Neural progenitor cell (in vitro differentiated cells): ENCODE measurements around the gene DGCR6. TPM values are rescaled to one million over a fixed set of nuclear protein-coding genes. Genes with fewer than 3 reads are reported as not detected.
"Not testable (repeated sequence)": the region's sequence is repeated elsewhere in the genome, so short reads cannot be mapped to it uniquely, and the experiment has no call there.

Source experiments
- DNase-seq: peaks from one replicate; pipeline ENCODE4 v3.0.0-alpha.2; 2016; ENCODE audit warnings: low spot score
- H2AFZ ChIP-seq: fragments of 200-600 bp; sonication (generic); replicated peaks from 2 replicates; pipeline ENCODE4 v1.6.1; 2016; ENCODE audit warnings: antibody characterized with exemption
- H3F3A ChIP-seq: fragments of 200-600 bp; sonication (generic); 2 replicates; pipeline ENCODE4 v1.6.1; 2016; ENCODE audit warnings: antibody characterized with exemption, low read depth
- H3K27ac ChIP-seq: fragments of 200-600 bp; sonication (generic); 2 replicates; pipeline ENCODE4 v1.5.1; 2016; ENCODE audit warnings: mild to moderate bottlenecking
- H3K27me3 ChIP-seq: fragments of 200-600 bp; sonication (generic); 2 replicates; pipeline ENCODE4 v1.6.1; 2016; ENCODE audit warnings: mild to moderate bottlenecking, moderate library complexity
- H3K36me3 ChIP-seq: fragments of 200-600 bp; sonication (generic); 2 replicates; pipeline ENCODE4 v1.5.1; 2016
- H3K4me1 ChIP-seq: fragments of 200-600 bp; sonication (generic); 2 replicates; pipeline ENCODE4 v1.6.1; 2016; ENCODE audit warnings: mixed run types
- H3K4me2 ChIP-seq: fragments of 200-600 bp; sonication (generic); 2 replicates; pipeline ENCODE4 v1.6.1; 2016
- H3K4me3 ChIP-seq: fragments of 200-600 bp; sonication (generic); 2 replicates; pipeline ENCODE4 v1.5.1; 2016
- H3K79me2 ChIP-seq: fragments of 200-600 bp; sonication (generic); 2 replicates; pipeline ENCODE4 v1.6.1; 2016; ENCODE audit warnings: low read depth
- H3K9ac ChIP-seq: fragments of 200-600 bp; sonication (generic); 2 replicates; pipeline ENCODE4 v1.6.1; 2016
- H3K9me3 ChIP-seq: fragments of 200-600 bp; sonication (generic); 2 replicates; pipeline ENCODE4 v1.5.1; 2016; ENCODE audit warnings: low read depth
- H4K20me1 ChIP-seq: fragments of 200-600 bp; sonication (generic); 2 replicates; pipeline ENCODE4 v1.6.1; 2016; ENCODE audit warnings: low read depth
- H3K27ac Mint-ChIP-seq: 3 replicates; pipeline ENCODE4 v1.8.0; 2021; ENCODE audit warnings: mixed read lengths
- H3K27me3 Mint-ChIP-seq: 2 replicates; pipeline ENCODE4 v1.8.0; 2022; ENCODE audit warnings: low read depth, mild to moderate bottlenecking, inconsistent platforms, moderate library complexity, mixed read lengths; ENCODE audit not compliant: insufficient read depth
- H3K36me3 Mint-ChIP-seq: 3 replicates; pipeline ENCODE4 v1.8.0; 2021; ENCODE audit warnings: mixed read lengths
- H3K4me1 Mint-ChIP-seq: 3 replicates; pipeline ENCODE4 v1.8.0; 2021; ENCODE audit warnings: mixed read lengths
- H3K4me3 Mint-ChIP-seq: 3 replicates; pipeline ENCODE4 v1.8.0; 2021; ENCODE audit warnings: mild to moderate bottlenecking, moderate library complexity, mixed read lengths
- H3K9me3 Mint-ChIP-seq: 3 replicates; pipeline ENCODE4 v1.8.0; 2020; ENCODE audit warnings: mixed read lengths
- EZH2 ChIP-seq: fragments of 200-600 bp; sonication (generic); IDR thresholded peaks from 2 replicates; pipeline ENCODE4 v1.6.1; 2017; ENCODE audit warnings: antibody characterized with exemption, mild to moderate bottlenecking, moderate library complexity
- EZH2phosphoT487 ChIP-seq: fragments of 200-600 bp; sonication (generic); IDR thresholded peaks from 2 replicates; pipeline ENCODE4 v1.6.1; 2017; ENCODE audit warnings: antibody characterized with exemption
- total RNA-seq: library from RNA; depleted of rRNA; stranded (reverse); fragments of >200 nt; gene quantifications from 2 replicates; pipeline ENCODE4 v1.2.3, GENCODE V29; 2015; ENCODE audit warnings: low replicate concordance
- TF ChIP-seq, protein P1 (sequence below): fragments of 200-600 bp; sonication (generic); IDR thresholded peaks from 2 replicates; pipeline ENCODE4 v1.5.1; 2017; ENCODE audit warnings: antibody characterized with exemption, mild to moderate bottlenecking

DGCR6 gene
- total RNA-seq, 1 donor from 2014 or later, result 5.2 TPM

DNA sequence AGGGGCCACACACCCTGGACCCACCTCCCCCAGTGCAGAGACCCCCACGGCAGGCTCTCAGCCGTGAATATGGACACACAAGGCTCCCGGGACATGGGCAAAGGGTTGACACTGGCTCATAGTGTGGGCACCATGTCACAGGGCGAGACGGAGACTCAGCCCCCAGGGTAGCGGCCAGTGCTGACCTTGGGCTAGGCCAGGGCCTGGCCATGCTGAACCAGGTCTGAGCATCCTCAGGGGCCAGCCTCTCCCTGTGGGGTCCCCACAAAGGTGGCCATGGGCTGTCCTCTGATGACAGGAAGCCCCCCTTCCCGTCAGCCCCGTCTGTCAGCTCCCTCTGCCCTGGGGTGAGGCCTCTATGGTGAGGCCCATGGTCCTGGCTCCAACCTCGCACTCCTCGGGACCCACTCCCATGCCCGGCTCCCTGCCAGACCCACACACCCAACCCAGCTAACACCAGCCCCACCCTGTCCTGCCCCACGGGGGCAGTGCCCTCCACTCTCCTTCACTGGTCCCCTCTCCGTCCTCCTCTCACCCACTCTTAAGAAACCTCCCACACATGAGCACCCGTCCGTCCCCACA, 49.0 kb downstream of the DGCR6 start:
- no peak overlapping the region for H3K4me3 ChIP-seq
- peak overlapping the region; percentile 57 for H3K4me3 Mint-ChIP-seq
- no peaks in the 10 kb centered on the region for H3K36me3 Mint-ChIP-seq
- H3K27me3 Mint-ChIP-seq, result no peaks in the 10 kb centered on the region
- no peaks in the 10 kb centered on the region for H3K79me2 ChIP-seq
- TF ChIP-seq, protein P1, sequence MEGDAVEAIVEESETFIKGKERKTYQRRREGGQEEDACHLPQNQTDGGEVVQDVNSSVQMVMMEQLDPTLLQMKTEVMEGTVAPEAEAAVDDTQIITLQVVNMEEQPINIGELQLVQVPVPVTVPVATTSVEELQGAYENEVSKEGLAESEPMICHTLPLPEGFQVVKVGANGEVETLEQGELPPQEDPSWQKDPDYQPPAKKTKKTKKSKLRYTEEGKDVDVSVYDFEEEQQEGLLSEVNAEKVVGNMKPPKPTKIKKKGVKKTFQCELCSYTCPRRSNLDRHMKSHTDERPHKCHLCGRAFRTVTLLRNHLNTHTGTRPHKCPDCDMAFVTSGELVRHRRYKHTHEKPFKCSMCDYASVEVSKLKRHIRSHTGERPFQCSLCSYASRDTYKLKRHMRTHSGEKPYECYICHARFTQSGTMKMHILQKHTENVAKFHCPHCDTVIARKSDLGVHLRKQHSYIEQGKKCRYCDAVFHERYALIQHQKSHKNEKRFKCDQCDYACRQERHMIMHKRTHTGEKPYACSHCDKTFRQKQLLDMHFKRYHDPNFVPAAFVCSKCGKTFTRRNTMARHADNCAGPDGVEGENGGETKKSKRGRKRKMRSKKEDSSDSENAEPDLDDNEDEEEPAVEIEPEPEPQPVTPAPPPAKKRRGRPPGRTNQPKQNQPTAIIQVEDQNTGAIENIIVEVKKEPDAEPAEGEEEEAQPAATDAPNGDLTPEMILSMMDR, result no peak
- H3K4me1 Mint-ChIP-seq, result peaks cover 13% of the 10 kb centered on the region
- no peaks in the 10 kb centered on the region for H3K9me3 ChIP-seq
- H3K27ac ChIP-seq, result no peak overlapping the region
- no peaks in the 10 kb centered on the region for H3K4me1 ChIP-seq
- H3K36me3 ChIP-seq, result no peaks in the 10 kb centered on the region
- H3K27ac Mint-ChIP-seq, result peak overlapping the region; percentile 27
- H3K9ac ChIP-seq, result no peak overlapping the region
- no peaks in the 10 kb centered on the region for H3F3A ChIP-seq
- H2AFZ ChIP-seq, result no peak overlapping the region
- no peaks in the 10 kb centered on the region for H3K27me3 ChIP-seq
- no peak for DNase-seq
- H3K4me2 ChIP-seq, result no peak overlapping the region
- no peaks in the 10 kb centered on the region for H4K20me1 ChIP-seq
- H3K9me3 Mint-ChIP-seq, result no peaks in the 10 kb centered on the region

DNA sequence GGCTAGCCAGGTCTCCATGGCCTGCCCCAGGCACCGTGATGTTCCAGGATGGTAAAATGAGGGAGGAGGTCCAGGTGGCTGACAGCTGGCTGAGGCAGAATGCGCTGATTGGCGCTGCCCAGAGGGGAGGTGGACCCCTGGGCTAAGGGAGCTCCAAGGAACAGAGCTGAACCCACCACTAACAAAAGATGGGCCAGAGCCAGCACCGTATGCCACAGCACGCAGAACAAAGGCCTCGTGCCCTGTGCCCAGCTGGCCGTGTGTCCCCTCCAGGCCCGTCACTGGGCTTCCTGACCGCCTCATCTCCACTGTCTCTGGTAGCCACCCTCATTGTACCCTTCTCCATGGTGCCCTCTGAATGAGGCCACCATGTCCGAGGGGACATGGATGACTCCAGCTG, 49.6 kb downstream of the DGCR6 start:
- DNase-seq, result no peak
- Histone ChIP-seq H3K27me3 (no peaks in the 10 kb centered on the region), H2AFZ (no peak overlapping the region), H3K4me3 (no peak overlapping the region), H3K4me2 (no peak overlapping the region), H3K9me3 (no peaks in the 10 kb centered on the region), H3K9ac (no peak overlapping the region), H3K36me3 (no peaks in the 10 kb centered on the region), H3K79me2 (no peaks in the 10 kb centered on the region), H3K4me1 (no peaks in the 10 kb centered on the region), H4K20me1 (no peaks in the 10 kb centered on the region), H3F3A (no peaks in the 10 kb centered on the region), H3K27ac (no peak overlapping the region)
- Mint-ChIP-seq H3K9me3 (no peaks in the 10 kb centered on the region), H3K27ac (no peak overlapping the region), H3K4me1 (peaks cover 11% of the 10 kb centered on the region), H3K36me3 (no peaks in the 10 kb centered on the region), H3K27me3 (no peaks in the 10 kb centered on the region), H3K4me3 (peak overlapping the region; percentile 57)
- TF ChIP-seq EZH2phosphoT487 (no peak), EZH2 (no peak)
- TF ChIP-seq, protein P1, result no peak

DNA sequence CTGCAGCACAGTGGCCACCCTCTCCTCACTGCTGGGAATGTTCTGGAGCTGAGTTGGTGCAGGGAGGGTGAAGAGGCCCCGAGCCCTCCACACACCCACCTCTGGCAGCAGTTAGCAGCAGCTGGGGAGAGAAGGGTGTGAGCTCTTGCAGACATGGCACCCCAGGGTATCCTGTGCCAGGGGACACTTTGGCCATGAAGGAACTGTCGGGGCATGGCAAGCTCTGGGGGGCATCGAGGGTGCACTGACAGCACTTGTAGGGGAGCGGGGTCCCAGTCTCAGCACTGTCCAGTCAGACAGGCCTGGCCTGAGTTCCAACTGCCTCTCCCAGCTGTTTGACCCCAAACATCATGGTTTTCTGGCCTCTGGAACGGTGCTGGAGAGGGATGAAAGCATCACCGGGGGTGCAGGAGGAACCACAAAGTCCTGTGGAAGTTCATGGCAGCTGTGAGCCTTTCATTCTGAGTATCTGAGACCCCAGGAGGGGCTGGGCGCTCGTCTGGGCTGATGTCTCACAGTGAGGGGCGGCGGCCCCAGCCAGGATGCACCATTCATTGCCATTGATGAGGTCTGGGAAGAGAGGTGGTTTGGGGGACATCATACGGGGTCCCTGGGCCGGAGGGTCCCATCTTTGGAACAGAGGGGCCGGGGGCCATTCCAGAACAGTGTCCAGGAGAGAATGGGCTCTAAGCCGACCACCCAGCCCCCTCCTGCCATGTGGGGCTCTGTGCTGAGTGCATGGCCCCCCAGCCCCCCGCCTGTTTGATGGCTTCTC, 50.2 kb downstream of the DGCR6 start:
- H3K9me3 Mint-ChIP-seq, H3K79me2 ChIP-seq, H3K36me3 Mint-ChIP-seq, H3K4me1 ChIP-seq, H3K27me3 ChIP-seq, H3K4me3 ChIP-seq, H3K4me1 Mint-ChIP-seq, H4K20me1 ChIP-seq, H3K36me3 ChIP-seq, H3K27ac Mint-ChIP-seq, H3K9ac ChIP-seq, H3K27ac ChIP-seq, H3K27me3 Mint-ChIP-seq, H3K4me3 Mint-ChIP-seq, H2AFZ ChIP-seq, DNase-seq, H3K9me3 ChIP-seq, H3K4me2 ChIP-seq, H3F3A ChIP-seq: not testable (repeated sequence)

DNA sequence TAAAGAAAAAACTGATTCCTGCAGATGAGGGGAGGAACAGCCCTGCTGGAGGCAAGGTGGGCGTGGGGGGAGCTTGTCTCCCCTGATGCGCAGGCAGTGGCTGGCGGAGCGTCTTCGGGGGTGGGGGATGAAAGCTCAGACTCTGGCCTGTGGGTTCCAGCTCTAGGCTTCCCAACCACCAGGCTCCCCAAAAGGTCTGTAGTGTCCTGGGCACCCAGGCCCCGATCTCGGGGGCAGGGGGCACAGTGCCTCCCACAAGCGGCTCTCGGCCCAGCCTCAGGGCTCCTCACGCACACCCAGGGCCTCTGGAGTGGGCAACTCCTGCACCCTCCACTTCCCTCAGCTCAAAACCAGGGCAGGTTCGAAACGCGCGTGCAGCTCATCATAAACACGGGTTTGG, 50.8 kb downstream of the DGCR6 start:
- not testable (repeated sequence) for H3K27ac Mint-ChIP-seq, H3K79me2 ChIP-seq, H3K27ac ChIP-seq, H3K4me2 ChIP-seq, H3K27me3 ChIP-seq, H3K9ac ChIP-seq, H3K9me3 Mint-ChIP-seq, H3K36me3 ChIP-seq, H3F3A ChIP-seq, H4K20me1 ChIP-seq, H3K4me1 ChIP-seq, H3K4me3 Mint-ChIP-seq, DNase-seq, H3K4me1 Mint-ChIP-seq, H3K4me3 ChIP-seq, H2AFZ ChIP-seq, H3K27me3 Mint-ChIP-seq, H3K36me3 Mint-ChIP-seq, H3K9me3 ChIP-seq

DNA sequence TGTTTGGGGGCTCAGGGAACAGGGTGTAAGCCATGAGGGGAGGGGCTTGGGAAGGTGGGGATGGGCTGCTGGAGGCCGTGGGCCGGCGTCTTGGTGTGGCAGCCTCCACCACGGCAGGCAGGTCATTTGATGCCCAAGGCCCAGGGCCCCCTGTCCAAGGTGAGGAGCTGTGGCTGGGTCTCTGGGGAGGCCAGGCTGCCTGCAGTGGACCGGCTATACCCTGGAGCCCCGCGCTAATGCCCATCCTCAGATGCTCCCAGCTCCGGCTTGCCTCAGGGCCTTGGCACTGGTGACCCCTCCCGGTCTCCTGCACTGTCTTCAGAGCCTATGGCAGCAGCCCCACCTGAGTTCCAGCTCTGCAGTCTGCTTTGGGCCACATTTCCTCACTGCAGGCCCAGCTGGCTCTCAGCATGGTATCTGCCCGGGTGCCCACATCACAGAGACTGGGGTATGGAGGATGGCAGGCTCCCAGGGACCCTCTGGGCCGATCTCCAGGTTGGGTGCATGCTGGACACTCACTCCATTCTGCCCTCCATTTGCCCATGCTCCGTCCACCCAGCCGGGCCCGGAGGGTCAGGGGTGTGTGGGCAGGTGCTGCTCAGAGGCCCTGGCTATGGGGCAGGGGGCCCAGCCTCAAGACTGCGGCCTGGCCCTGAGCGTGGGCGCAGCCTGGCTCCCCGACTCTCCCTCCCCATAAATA, 51.7 kb downstream of the DGCR6 start:
- H3K4me1 Mint-ChIP-seq, H2AFZ ChIP-seq, H3F3A ChIP-seq, H3K27ac ChIP-seq, H3K79me2 ChIP-seq, H3K4me3 Mint-ChIP-seq, H3K4me2 ChIP-seq, H3K9ac ChIP-seq, H3K27me3 ChIP-seq, H3K4me1 ChIP-seq, DNase-seq, H3K27me3 Mint-ChIP-seq, H3K9me3 ChIP-seq, H3K36me3 Mint-ChIP-seq, H3K9me3 Mint-ChIP-seq, H4K20me1 ChIP-seq, H3K36me3 ChIP-seq, H3K27ac Mint-ChIP-seq, H3K4me3 ChIP-seq: not testable (repeated sequence)

DNA sequence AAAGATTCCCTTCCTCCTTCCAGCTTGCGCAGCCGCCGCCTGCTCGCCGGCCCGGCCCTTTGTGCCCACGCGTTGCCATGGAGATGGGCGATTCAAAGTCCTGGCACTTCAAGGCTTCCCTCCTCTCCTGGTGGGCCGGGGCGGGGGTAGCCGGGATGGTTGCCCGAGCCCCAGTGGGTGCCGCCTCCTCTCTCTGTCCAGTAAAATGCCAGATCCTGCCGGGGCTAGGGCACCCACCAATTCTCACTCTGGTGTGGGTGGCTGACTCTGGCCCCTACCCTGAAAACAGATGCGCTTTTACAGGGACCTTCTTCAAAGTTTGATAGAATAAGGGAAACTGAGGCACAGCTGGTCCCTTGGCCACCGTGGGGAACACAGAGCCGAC, 52.2 kb downstream of the DGCR6 start:
- not testable (repeated sequence) for H3K9ac ChIP-seq, H3K9me3 ChIP-seq, H2AFZ ChIP-seq, H3K27me3 Mint-ChIP-seq, H3K9me3 Mint-ChIP-seq, H3K4me3 ChIP-seq, H3K36me3 Mint-ChIP-seq, H3K4me1 ChIP-seq, DNase-seq, H3K4me3 Mint-ChIP-seq, H3K79me2 ChIP-seq, H3K27ac Mint-ChIP-seq, H3K4me1 Mint-ChIP-seq, H3K4me2 ChIP-seq, H3K36me3 ChIP-seq, H3F3A ChIP-seq, H4K20me1 ChIP-seq, H3K27ac ChIP-seq, H3K27me3 ChIP-seq
